H1 (cell line): Measurements from ENCODE around the gene BTBD18. TPM values are rescaled to one million over a fixed set of nuclear protein-coding genes. Genes with fewer than 3 reads are reported as not detected.

Experiments
- CTCF ChIA-PET: fragments of 300-600 bp; sonication (Branson Sonifier 250); formaldehyde crosslinking; loops from one replicate; lab custom pipeline; 2021; ENCODE audit not compliant: partially characterized antibody; lab: Charles Lee
- POLR2A ChIA-PET: fragments of 300-600 bp; sonication (Branson Sonifier 250); formaldehyde crosslinking; loops from one replicate; lab custom pipeline; 2021; ENCODE audit warnings: inconsistent platforms; ENCODE audit not compliant: partially characterized antibody; lab: Charles Lee
- DNase-seq, 2 experiments: peaks; one replicate each; pipeline versions ENCODE4 v3.0.0 to v3.0.0-alpha.2; 2010 to 2022; ENCODE audit warnings: low spot score in 2 of 2, low read depth in 1 of 2, mixed read lengths in 1 of 2
- FAIRE-seq: peaks from 2 replicates; lab custom pipeline; 2011; peaks lifted over from hg19 to GRCh38; lab: Jason Lieb, UNC
- H2AFZ ChIP-seq: 2 replicates; pipeline ENCODE4 v1.8.1; 2012; ENCODE audit warnings: low read length, inconsistent platforms
- H2AK5ac ChIP-seq: 2 replicates; pipeline ENCODE4 v1.6.1; 2013; ENCODE audit warnings: low read depth, low read length
- H2BK120ac ChIP-seq: replicated peaks from 2 replicates; pipeline ENCODE3; 2013; ENCODE audit warnings: low read depth, low read length, inconsistent platforms
- H2BK12ac ChIP-seq: 2 replicates; pipeline ENCODE4 v1.6.1; 2013; ENCODE audit warnings: low read depth, low read length
- H2BK15ac ChIP-seq: 2 replicates; pipeline ENCODE4 v1.6.1; 2013; ENCODE audit warnings: low read length
- H2BK20ac ChIP-seq: 2 replicates; pipeline ENCODE4 v1.6.1; 2013; ENCODE audit warnings: low read length
- H2BK5ac ChIP-seq: 2 replicates; pipeline ENCODE4 v1.6.1; 2013; ENCODE audit warnings: low read depth, low read length
- H3K14ac ChIP-seq: 2 replicates; pipeline ENCODE4 v1.6.1; 2013; ENCODE audit warnings: inconsistent platforms; ENCODE audit not compliant: insufficient read length
- H3K18ac ChIP-seq: 2 replicates; pipeline ENCODE4 v1.6.1; 2013; ENCODE audit warnings: low read length; ENCODE audit errors: extremely low read depth
- H3K23ac ChIP-seq: 2 replicates; pipeline ENCODE4 v1.6.1; 2013; ENCODE audit warnings: inconsistent platforms; ENCODE audit not compliant: insufficient read length
- H3K23me2 ChIP-seq: 2 replicates; pipeline ENCODE4 v1.6.1; 2013; ENCODE audit warnings: low read depth, low read length
- H3K27ac ChIP-seq: 2 replicates; pipeline ENCODE4 v1.6.1; 2011; ENCODE audit warnings: low read depth, low read length, inconsistent platforms
- H3K27me3 ChIP-seq, 4 experiments: replicated peaks in 1 of 4; 1 replicate in 1 of 4; 2 replicates in 3 of 4; pipeline versions ENCODE4 v1.6.1 to v1.8.1; 2011 to 2013; ENCODE audit warnings: low read length in 3 of 4, mild to moderate bottlenecking in 3 of 4, inconsistent platforms in 2 of 4, mixed read lengths in 2 of 4, moderate library complexity in 1 of 4; ENCODE audit not compliant: control insufficient read depth in 3 of 4, insufficient read depth in 3 of 4; ENCODE audit errors: extremely low read depth in 1 of 4
- H3K36me3 ChIP-seq, 4 experiments: 2 replicates each; pipeline versions ENCODE4 v1.6.1 to v1.8.1; 2011 to 2013; ENCODE audit warnings: mild to moderate bottlenecking in 4 of 4, low read length in 3 of 4, moderate library complexity in 2 of 4, control low read depth in 1 of 4, inconsistent platforms in 1 of 4; ENCODE audit not compliant: insufficient read depth in 4 of 4, control insufficient read depth in 2 of 4
- H3K4ac ChIP-seq: replicated peaks from 2 replicates; pipeline ENCODE3; 2013; ENCODE audit warnings: low read length, low read depth, mixed read lengths, inconsistent platforms; ENCODE audit not compliant: insufficient read length
- H3K4me1 ChIP-seq, 4 experiments: replicated peaks in 1 of 4; 1 replicate in 1 of 4; 2 replicates in 3 of 4; pipeline versions ENCODE4 v1.6.1 to v1.8.1; 2011 to 2013; ENCODE audit warnings: low read length in 3 of 4, inconsistent platforms in 2 of 4, mixed read lengths in 1 of 4; ENCODE audit not compliant: insufficient read depth in 4 of 4, control insufficient read depth in 3 of 4
- H3K4me2 ChIP-seq, 2 experiments: 2 replicates each; pipeline versions ENCODE4 v1.6.1 to v1.8.1; 2011 to 2013; ENCODE audit warnings: low read depth in 2 of 2, low read length in 2 of 2, control low read depth in 1 of 2, inconsistent platforms in 1 of 2, mild to moderate bottlenecking in 1 of 2; ENCODE audit not compliant: insufficient read depth in 1 of 2
- H3K4me3 ChIP-seq, 4 experiments: fragments of 200-600, 300-600 bp in 1 of 4; sonication (generic), shearing (Covaris generic), sonication (Bioruptor Twin) in 1 of 4; 2 replicates each; pipeline versions ENCODE4 v1.5.1 to v1.8.1; 2011 to 2016; ENCODE audit warnings: low read length in 4 of 4, low read depth in 3 of 4, control low read depth in 2 of 4, inconsistent platforms in 2 of 4, mild to moderate bottlenecking in 2 of 4, mixed read lengths in 1 of 4, moderate library complexity in 1 of 4; ENCODE audit not compliant: insufficient read depth in 2 of 4; ENCODE audit errors: extremely low read depth in 1 of 4
- H3K56ac ChIP-seq: replicated peaks from 2 replicates; pipeline ENCODE3; 2013; ENCODE audit warnings: low read depth, mild to moderate bottlenecking, mixed read lengths, low read length, inconsistent platforms; ENCODE audit not compliant: insufficient read length
- H3K79me1 ChIP-seq: 2 replicates; pipeline ENCODE4 v1.6.1; 2013; ENCODE audit warnings: low read depth, low read length, control low read depth
- H3K79me2 ChIP-seq, 2 experiments: 2 replicates each; pipeline versions ENCODE4 v1.6.1 to v1.8.1; 2012 to 2013; ENCODE audit warnings: low read length in 2 of 2, mild to moderate bottlenecking in 2 of 2, inconsistent platforms in 1 of 2; ENCODE audit not compliant: insufficient read depth in 2 of 2, control insufficient read depth in 1 of 2
- H3K9ac ChIP-seq, 4 experiments: replicated peaks in 1 of 4; 1 replicate in 1 of 4; 2 replicates in 3 of 4; pipeline versions ENCODE4 v1.6.1 to v1.8.1; 2011 to 2013; ENCODE audit warnings: low read depth in 3 of 4, low read length in 3 of 4, control low read depth in 2 of 4, mild to moderate bottlenecking in 2 of 4, moderate library complexity in 2 of 4, inconsistent platforms in 1 of 4; ENCODE audit errors: extremely low read depth in 1 of 4
- H3K9me3 ChIP-seq, 2 experiments: 2 replicates each; pipeline versions ENCODE4 v1.6.1 to v1.8.1; 2012 to 2013; ENCODE audit warnings: mild to moderate bottlenecking in 2 of 2, moderate library complexity in 2 of 2, control low read depth in 1 of 2, inconsistent platforms in 1 of 2, low read depth in 1 of 2, low read length in 1 of 2, mixed read lengths in 1 of 2; ENCODE audit not compliant: insufficient read depth in 2 of 2
- H4K20me1 ChIP-seq, 2 experiments: replicated peaks in 1 of 2; 2 replicates each; pipeline versions ENCODE3 to v1.8.1; 2011 to 2013; ENCODE audit warnings: inconsistent platforms in 2 of 2, low read length in 2 of 2, mild to moderate bottlenecking in 1 of 2; ENCODE audit not compliant: insufficient read depth in 2 of 2, control insufficient read depth in 1 of 2
- H4K5ac ChIP-seq: 2 replicates; pipeline ENCODE4 v1.6.1; 2013; ENCODE audit warnings: low read length, low read depth, mixed read lengths, inconsistent platforms; ENCODE audit not compliant: insufficient read length
- H4K8ac ChIP-seq: 2 replicates; pipeline ENCODE4 v1.8.0; 2013; ENCODE audit warnings: mild to moderate bottlenecking, moderate library complexity, low read length, inconsistent platforms; ENCODE audit not compliant: insufficient read depth; ENCODE audit errors: extremely low read depth
- H4K91ac ChIP-seq: replicated peaks from 2 replicates; pipeline ENCODE3; 2013; ENCODE audit warnings: low read length, mixed read lengths, inconsistent platforms; ENCODE audit not compliant: insufficient read length
- CHD1 ChIP-seq: IDR thresholded peaks from 2 replicates; pipeline ENCODE4 v1.6.1; 2012; ENCODE audit warnings: low read depth, low read length, improper control_type of control experiment
- JUN ChIP-seq: IDR thresholded peaks from 2 replicates; pipeline ENCODE4 v1.6.1; 2011; ENCODE audit warnings: low read depth, mild to moderate bottlenecking, improper control_type of control experiment, low read length
- JUND ChIP-seq: IDR thresholded peaks from 2 replicates; pipeline ENCODE4 v1.6.1; 2011; ENCODE audit warnings: mild to moderate bottlenecking, improper control_type of control experiment, low read length
- RXRA ChIP-seq: IDR thresholded peaks from 2 replicates; pipeline ENCODE4 v1.6.1; 2011; ENCODE audit warnings: low read depth, mild to moderate bottlenecking, low read length, moderate library complexity; ENCODE audit not compliant: insufficient read depth
- SP2 ChIP-seq: IDR thresholded peaks from 2 replicates; pipeline ENCODE4 v1.6.1; 2012; ENCODE audit warnings: mild to moderate bottlenecking, low read length, inconsistent platforms
- WGBS, 2 experiments: shearing (Covaris generic) in 1 of 2; methylation state at CpG; one replicate each; pipeline versions ENCODE4 v1.1.6 to v1.1.7; 2013 to 2015; ENCODE audit warnings: low lambda C conversion rate in 2 of 2, mixed read lengths in 2 of 2, inconsistent platforms in 1 of 2, low coverage in 1 of 2, missing lambda C conversion rate in 1 of 2; ENCODE audit not compliant: insufficient replicate concordance in 2 of 2, insufficient coverage in 1 of 2, insufficient read length in 1 of 2; ENCODE audit errors: extremely low coverage in 1 of 2, missing lambda C conversion rate in 1 of 2; 5-methylcytosine and 5-hydroxymethylcytosine counted together
- long read RNA-seq, 2 experiments: library from RNA in 1 of 2; library from capped mRNA in 1 of 2; stranded (forward); transcript quantifications; one replicate each; pipeline ENCODE4 v2.0.0, GENCODE V29; 2021; ENCODE audit warnings: inconsistent platforms in 1 of 2
- polyA minus RNA-seq, 3 experiments: library from RNA; depleted of rRNA, polyadenylated mRNA; stranded (reverse); fragments of >200 nt; gene quantifications; 1 replicate in 2 of 3; 2 replicates in 1 of 3; pipeline ENCODE4 v1.2.3, GENCODE V29; 2011
- polyA plus RNA-seq, 7 experiments: library from polyadenylated mRNA; depleted of rRNA in 3 of 7; stranded (reverse) in 5 of 7; unstranded in 2 of 7; fragments of >200 nt in 5 of 7; fragments of 200-250 nt in 2 of 7; gene quantifications; 1 replicate in 5 of 7; 2 replicates in 1 of 7; 4 replicates in 1 of 7; pipeline versions ENCODE4 v1.2.1 to v1.2.3, GENCODE V29; 2011 to 2013; ENCODE audit warnings: missing spikeins in 2 of 7, mixed read lengths in 2 of 7
- total RNA-seq: library from RNA; stranded (reverse); fragmentation: NEBNext Ultra II Directional; extraction: Animal tissue kit (Norgen Biotek cat#: 25700); gene quantifications from 2 replicates; pipeline ENCODE4 v1.2.1, GENCODE V29; 2021
- TF ChIP-seq, protein P1 (sequence below): IDR thresholded peaks from 2 replicates; pipeline ENCODE4 v1.6.1; 2012; ENCODE audit warnings: low read length, inconsistent platforms

Gene BTBD18
- total RNA-seq (not detected in 2 replicates), polyA plus RNA-seq (2011; rRNA removed) (0.03 TPM in 2 replicates), polyA minus RNA-seq (2011; rRNA and poly(A)+ RNA removed) (0.16 TPM in 1 of 2 replicates, not detected in the other)
- 0.03 TPM for polyA plus RNA-seq (2011; cell fraction: cytosol; rRNA removed)
- polyA plus RNA-seq (2011; cell fraction: nucleus; rRNA removed), result 0.07 TPM
- polyA plus RNA-seq (2012, experiment 1 of 2), result 0.10 to 0.19 TPM (median 0.14 TPM) in 4 replicates
- not detected for polyA plus RNA-seq (2012, experiment 2 of 2)
- 0.02 TPM for polyA plus RNA-seq (2013, experiment 1 of 2)
- 0.02 TPM for polyA plus RNA-seq (2013, experiment 2 of 2)
- polyA minus RNA-seq (2011; cell fraction: cytosol; rRNA and poly(A)+ RNA removed), result not detected
- not detected for polyA minus RNA-seq (2011; cell fraction: nucleus; rRNA and poly(A)+ RNA removed)
- long read RNA-seq, experiment 1, result 0 reads
- long read RNA-seq, experiment 2, result 0 reads

- POLR2A ChIA-PET, result interaction anchor here (0.7 to 2.7 kb wide), 10 partner anchors 10 to 762 kb away, joined by 3 to 22 read pairs (median 4); partner anchors contain the start of genes CTNND1 and SELENOH
- TF ChIP-seq SP2 (no peak), CHD1 (no peak), JUN (no peak), JUND (no peak), RXRA (no peak)
- TF ChIP-seq, protein P1, sequence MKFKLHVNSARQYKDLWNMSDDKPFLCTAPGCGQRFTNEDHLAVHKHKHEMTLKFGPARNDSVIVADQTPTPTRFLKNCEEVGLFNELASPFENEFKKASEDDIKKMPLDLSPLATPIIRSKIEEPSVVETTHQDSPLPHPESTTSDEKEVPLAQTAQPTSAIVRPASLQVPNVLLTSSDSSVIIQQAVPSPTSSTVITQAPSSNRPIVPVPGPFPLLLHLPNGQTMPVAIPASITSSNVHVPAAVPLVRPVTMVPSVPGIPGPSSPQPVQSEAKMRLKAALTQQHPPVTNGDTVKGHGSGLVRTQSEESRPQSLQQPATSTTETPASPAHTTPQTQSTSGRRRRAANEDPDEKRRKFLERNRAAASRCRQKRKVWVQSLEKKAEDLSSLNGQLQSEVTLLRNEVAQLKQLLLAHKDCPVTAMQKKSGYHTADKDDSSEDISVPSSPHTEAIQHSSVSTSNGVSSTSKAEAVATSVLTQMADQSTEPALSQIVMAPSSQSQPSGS, result 0 out of 2 replicates have a peak, but pooled peaks have one; percentile 49
These were observed at the start of gene BTBD18 for GRCh38 chr11:57751676-57752253. TSS of gene BTBD18 (minus strand) at chr11:57751819. CDS start at chr11:57751188, 631 bp downstream.

More at GRCh38 chr11:57751676-57752253, at the start of gene BTBD18:
- Histone ChIP-seq H2BK12ac (no peak within 1 kb of the TSS), H3K79me1 (no peaks in the 10 kb centered on the region), H3K18ac (no peak within 1 kb of the TSS), H2BK15ac (no peak within 1 kb of the TSS), H3K14ac (no peak within 1 kb of the TSS), H4K20me1 (no peaks in the 10 kb centered on the region), H2BK5ac (no peak within 1 kb of the TSS), H3K4me2 (no peak within 1 kb of the TSS), H3K23me2 (no peaks in the 10 kb centered on the region), H2AFZ (no peak within 1 kb of the TSS), H3K36me3 (no peaks in the 10 kb centered on the region), H3K79me2 (no peaks in the 10 kb centered on the region), H2BK20ac (no peak within 1 kb of the TSS), H3K27ac (no peak within 1 kb of the TSS; the same call in 1 of the 2 replicates), H4K91ac (no peak within 1 kb of the TSS), H4K5ac (no peak within 1 kb of the TSS), H3K56ac (no peak within 1 kb of the TSS), H2BK120ac (no peak within 1 kb of the TSS), H3K23ac (no peak within 1 kb of the TSS), H3K4ac (no peak within 1 kb of the TSS), H3K9ac (no peak within 1 kb of the TSS), H2AK5ac (no peak within 1 kb of the TSS), H4K8ac (peak within 1 kb of the TSS; percentile 45; the same call in 1 of the 2 replicates), H3K27me3 (no peaks in the 10 kb centered on the region), H3K4me1 (no peaks in the 10 kb centered on the region; a peak in 1 of 7 replicates), H3K9me3 (no peaks in the 10 kb centered on the region), H3K4me3 (no peak within 1 kb of the TSS)
- DNase-seq, result peak in 1 of 2 experiments; percentile 54
- FAIRE-seq, result no peak
- 63% methylated on average over 10 of the region's 10 CpGs; no CpG with 5 or more reads in 1 of the 2 experiments for WGBS, 2 experiments
- CTCF ChIA-PET, result interaction anchor here (0.9 to 12.1 kb wide), 29 partner anchors 8 to 309 kb away, joined by 3 to 182 read pairs (median 4); partner anchors contain the start of genes CTNND1 and SELENOH
